PFSK-1 (cell line): ENCODE data around the gene RGS6.

ENCODE experiments used
- POLR2AphosphoS5 ChIP-seq: IDR thresholded peaks from 2 replicates; pipeline ENCODE4 v1.6.1; 2012; ENCODE audit warnings: low read depth, mild to moderate bottlenecking, control low read depth, low read length, moderate library complexity
- REST ChIP-seq, 2 experiments: IDR thresholded peaks; 2 replicates each; pipeline versions ENCODE4 v1.6.1 to v1.8.0; 2011 to 2012; ENCODE audit warnings: low read depth in 2 of 2, low read length in 2 of 2, control low read depth in 1 of 2, inconsistent platforms in 1 of 2, mild to moderate bottlenecking in 1 of 2, moderate library complexity in 1 of 2; ENCODE audit not compliant: insufficient read depth in 1 of 2
- SIN3A ChIP-seq: IDR thresholded peaks from 2 replicates; pipeline ENCODE4 v1.6.1; 2012; ENCODE audit warnings: mild to moderate bottlenecking, low read length, moderate library complexity, borderline replicate concordance; ENCODE audit not compliant: insufficient read depth
- TAF1 ChIP-seq: IDR thresholded peaks from 2 replicates; pipeline ENCODE4 v1.6.1; 2012; ENCODE audit warnings: low read length, control low read depth, borderline replicate concordance; ENCODE audit not compliant: insufficient read depth

- TF ChIP-seq REST (IDR thresholded peaks at IDR 0.05; ENCODE audit: insufficient read depth in 1 of 2, low read depth in 2 of 2, low read length in 2 of 2): no peak
- no peak for TF ChIP-seq POLR2AphosphoS5
- TF ChIP-seq SIN3A: no peak
- no peak for TF ChIP-seq TAF1
Observed at GRCh38 chr14:72290241-72290640, 358.0 kb downstream of the RGS6 start.
